ENCODE measurements around the gene RBMS3.

The RBMS3 gene

DNA sequence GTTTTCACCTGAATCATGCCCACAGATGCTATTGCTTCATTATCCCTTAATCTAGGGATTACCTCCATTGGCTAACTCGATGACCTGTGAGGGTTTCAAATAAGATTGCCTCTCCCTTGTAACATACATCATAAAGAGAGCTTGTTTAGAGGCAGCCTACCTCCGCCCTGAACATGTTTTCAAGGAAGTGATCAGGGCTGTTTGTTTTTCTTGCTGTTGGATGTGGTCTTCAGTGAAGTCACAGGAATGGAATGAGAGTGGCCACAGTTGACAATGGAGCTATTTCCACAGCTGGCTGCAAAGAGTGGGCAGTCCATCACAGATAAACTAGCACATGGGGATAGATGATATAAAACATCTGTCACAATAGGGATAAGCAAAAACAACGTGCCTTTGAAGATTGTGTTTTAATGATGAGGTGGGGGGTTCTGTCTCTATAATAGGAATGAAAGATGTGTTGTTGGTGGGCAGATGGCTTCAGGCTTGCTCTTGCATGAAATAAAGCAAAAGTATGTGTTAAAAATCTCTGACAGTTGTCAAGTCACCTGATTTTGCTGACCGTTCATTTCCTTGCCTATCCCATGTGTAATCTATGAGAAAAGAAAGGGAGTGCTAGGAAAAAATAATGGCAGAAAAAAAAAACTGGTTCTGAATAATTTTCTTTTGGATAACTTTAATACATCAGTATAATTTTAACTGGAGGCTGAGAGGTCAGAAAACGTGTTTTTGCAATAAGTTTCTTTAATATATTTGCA is 642.3 kb downstream of the RBMS3 start:
- DNase-seq: peak; percentile 22

- DNase-seq: no peak
Observed at GRCh38 chr3:29924783-29925561, 644.1 kb downstream of the RBMS3 start.

GRCh38 chr3:29926378-29926777 is 645.5 kb downstream of the RBMS3 start:
- DNase-seq: no peak

- DNase-seq: no peak
Observed at GRCh38 chr3:29932696-29933325, 651.9 kb downstream of the RBMS3 start.

DNA sequence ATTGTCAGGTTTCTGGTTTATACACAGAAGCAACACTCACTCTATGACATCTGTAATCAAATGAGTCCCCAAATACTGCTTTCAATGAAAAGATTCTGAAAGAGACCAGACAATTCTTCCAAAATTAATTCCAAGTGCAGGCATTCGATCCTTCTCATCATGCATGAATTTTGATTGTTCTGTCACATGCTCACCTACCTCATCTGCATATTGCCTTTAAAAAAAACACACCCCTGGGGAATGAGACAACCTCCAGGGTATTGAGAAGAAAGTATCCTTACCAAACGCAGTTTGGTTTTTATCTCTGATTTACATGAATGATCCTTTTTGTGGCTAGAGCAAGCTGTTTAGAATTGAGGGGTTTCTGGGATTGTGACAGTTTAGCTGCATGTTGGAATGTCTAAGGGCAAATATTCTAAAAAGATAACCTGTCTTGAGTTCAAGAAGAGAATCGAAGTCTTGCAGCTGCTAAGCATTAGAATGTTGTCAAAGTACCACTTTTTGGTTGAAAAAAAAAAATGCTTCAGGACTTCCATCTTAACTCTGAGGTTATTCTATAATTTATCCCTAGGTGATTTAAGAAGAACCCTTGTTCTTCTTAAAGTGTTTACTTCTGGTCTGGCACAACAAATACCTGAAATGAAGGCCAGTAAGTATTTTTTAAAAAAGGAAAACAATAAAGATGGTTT is 653.1 kb downstream of the RBMS3 start:
- DNase-seq: no peak

DNA sequence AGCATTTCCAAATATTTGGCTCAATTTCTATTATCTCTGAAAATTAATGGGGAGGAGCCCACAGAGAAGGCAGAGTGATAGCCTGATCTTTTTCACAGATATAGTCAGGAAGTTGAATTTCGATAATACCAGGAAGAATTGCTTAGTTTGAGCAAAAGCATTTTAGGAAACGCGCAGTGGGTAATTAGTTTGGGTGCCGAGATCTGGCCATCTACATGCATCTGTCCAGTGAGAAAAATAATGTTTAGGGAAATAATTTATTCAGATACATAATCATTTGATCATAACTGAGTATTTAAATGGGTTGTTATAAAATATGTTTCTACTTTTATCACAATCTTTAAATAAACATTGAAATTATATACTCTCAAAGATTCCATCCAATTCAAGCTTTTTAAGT is 653.9 kb downstream of the RBMS3 start:
- DNase-seq: no peak

GRCh38 chr3:29936054-29936453 is 655.2 kb downstream of the RBMS3 start:
- no peak for DNase-seq

DNA sequence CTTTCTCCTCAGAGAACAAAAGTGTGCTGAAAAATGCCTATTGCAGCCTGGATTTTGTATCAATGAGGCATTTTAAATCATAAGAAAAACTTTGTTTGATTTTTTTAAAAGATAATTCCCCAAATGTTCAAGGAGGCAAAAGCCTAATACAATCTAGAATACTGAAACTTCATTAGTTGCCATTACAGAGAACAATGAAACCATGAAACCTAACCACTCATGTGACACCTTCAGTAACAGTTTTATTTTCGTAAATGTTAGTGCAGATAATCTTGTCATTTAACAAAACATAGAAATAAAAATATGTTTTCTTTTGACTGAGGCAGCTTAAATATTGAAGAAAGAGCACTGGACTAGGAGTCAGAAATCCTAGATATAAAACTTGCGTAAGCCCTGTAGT is 655.9 kb downstream of the RBMS3 start:
- no peak for DNase-seq

GRCh38 chr3:29937185-29937584 is 656.3 kb downstream of the RBMS3 start:
- DNase-seq: peak; percentile 16

DNA sequence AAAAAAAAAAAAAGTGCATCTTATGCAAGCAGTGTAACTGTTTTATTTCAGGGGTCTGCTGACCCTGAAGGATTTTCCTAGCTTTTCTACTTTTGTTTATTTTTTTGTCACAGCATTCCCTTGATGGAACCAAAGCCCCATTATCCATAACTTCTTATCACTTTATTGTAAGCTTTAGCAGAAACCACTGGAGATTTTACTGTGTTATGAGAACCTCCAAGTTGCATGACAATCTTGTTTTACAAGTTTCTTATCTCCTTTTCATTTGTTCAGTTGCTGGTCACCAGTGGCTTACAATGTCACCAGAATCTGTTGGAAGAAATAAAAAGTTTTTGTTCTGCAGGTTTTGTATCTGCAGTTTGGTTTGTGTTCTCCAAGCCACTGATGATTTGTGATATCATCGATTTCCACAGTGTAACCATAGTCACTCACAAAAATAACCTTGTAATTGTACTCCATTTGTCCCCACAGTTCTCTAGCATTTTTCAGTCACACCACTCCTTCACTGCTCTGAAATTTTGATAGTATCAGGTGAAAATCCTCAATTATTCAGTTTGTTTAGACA is 660.0 kb downstream of the RBMS3 start:
- no peak for DNase-seq

DNA sequence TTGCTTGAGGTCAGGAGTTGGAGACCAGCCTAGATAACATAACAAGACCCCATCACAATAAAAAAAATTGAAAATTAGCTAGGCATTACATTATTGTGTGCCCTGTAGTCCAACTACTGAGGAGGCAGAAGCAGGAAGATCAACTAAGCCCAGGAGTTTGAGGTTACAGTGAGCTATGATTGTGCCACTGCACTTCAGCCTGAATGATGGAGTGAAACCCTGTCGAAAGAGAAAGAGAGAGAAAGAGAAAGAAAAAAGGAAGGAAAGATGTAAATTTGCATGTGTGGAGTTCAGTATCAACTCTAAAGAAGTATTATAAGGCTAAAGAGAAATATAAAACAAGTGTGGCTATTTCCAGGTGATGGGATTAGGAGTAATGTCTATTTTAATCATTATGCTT is 661.4 kb downstream of the RBMS3 start:
- no peak for DNase-seq

GRCh38 chr3:29949131-29949530 is 668.3 kb downstream of the RBMS3 start:
- DNase-seq: no peak

- no peak for DNase-seq
Observed at GRCh38 chr3:29949940-29950616, 669.2 kb downstream of the RBMS3 start.

GRCh38 chr3:29952431-29952830 is 671.6 kb downstream of the RBMS3 start:
- DNase-seq: no peak

DNA sequence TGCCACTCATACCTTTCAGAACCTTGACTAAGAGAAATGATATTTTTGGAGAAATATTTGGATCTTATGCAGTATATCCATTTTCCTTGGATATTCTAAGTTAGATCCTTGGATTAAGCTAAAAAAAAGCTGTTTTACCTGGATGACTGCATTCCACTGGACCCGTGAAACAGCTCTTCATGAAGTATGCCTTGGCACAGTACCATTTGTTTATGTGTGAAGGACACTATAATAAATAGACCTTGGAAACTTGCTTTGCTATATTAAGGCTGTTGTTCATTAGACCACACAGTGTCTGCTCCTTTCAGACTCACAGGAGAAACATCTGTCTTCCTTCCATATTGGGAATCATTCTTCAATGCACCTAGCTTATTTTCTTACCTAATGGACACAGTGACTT is 674.5 kb downstream of the RBMS3 start:
- no peak for DNase-seq

GRCh38 chr3:29958816-29959215 is 677.9 kb downstream of the RBMS3 start:
- no peak for DNase-seq

GRCh38 chr3:29971895-29972294 is 691.0 kb downstream of the RBMS3 start:
- no peak for DNase-seq

GRCh38 chr3:29972320-29972993 is 691.6 kb downstream of the RBMS3 start:
- peak; percentile 16 for DNase-seq

DNA sequence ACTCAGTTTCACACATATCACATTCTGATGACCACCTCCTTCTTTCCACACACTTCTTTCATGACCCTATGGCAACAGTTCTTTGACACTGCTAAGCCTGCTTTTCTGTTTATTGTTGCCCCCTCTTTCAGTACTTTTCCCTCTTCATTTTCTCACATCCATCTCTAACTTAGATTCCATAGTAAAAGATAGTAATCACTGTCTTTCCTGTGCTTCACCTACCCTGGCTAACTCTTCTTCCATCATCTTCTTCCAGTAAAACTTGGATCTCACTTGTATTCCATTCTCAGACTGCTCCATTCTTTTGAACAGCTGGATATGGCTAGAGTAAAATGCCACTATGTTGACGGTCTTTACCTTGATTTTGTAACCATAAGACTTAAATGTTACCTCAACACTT is 692.9 kb downstream of the RBMS3 start:
- no peak for DNase-seq

DNA sequence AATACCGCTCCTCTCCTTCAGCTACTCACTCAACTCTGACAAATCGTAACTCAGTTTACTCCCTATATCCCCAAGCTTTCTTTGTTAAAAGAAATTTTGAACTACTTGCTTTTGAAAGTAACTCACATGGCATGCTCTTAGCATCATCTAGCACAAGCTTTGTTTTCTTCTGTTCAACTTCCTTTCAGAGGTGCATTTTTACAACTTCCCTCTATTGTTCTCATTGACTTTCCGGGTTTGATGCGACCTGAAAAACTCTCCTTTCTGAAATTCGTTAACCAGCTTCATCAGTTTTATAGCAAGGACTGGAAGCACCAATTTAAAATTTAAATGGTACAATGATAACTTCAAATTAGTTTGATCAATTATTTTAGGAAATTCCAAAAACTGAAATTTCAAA is 696.0 kb downstream of the RBMS3 start:
- DNase-seq: no peak

- DNase-seq: no peak
Observed at GRCh38 chr3:29977360-29977759, 696.5 kb downstream of the RBMS3 start.

- no peak for DNase-seq
Observed at GRCh38 chr3:29978036-29978435, 697.2 kb downstream of the RBMS3 start.
